DOHH2 (cell line): ENCODE measurements around the gene SELENON.

Experiments
- EZH2phosphoT487 ChIP-seq: fragments of 200-600 bp; sonication (generic); IDR thresholded peaks from 2 replicates; pipeline ENCODE4 v1.6.1; 2017; ENCODE audit warnings: borderline replicate concordance, mild to moderate bottlenecking, antibody characterized with exemption, low read length, moderate library complexity, mixed read lengths
- TF ChIP-seq, protein P1 (sequence below): fragments of 200-600 bp; sonication (generic); IDR thresholded peaks from one replicate; pipeline ENCODE4 v1.5.1; 2014; ENCODE audit warnings: antibody characterized with exemption, mild to moderate bottlenecking, low read depth, low read length; ENCODE audit not compliant: poor library complexity, severe bottlenecking

DNA sequence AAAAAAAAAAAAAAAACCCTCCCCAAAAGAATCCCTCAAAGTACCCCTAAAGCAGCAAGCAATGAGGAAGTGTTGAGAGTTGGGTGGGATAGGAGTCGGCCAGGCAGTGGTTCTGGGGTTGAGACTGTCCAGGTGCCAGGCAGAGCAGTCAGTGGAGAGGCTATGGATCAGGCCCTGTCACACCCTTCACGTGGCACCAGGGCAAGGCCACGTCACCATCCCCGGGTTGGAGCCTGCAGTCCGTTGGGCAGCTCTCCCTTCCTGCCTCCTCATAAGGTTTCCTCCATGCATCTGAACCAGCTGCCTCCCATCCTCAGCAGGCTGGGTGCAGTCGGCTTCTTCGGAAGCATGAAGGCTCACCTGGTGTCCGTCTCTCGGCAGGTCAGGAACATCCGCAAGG lies 36.5 kb upstream of the SELENON start:
- TF ChIP-seq, protein P1, sequence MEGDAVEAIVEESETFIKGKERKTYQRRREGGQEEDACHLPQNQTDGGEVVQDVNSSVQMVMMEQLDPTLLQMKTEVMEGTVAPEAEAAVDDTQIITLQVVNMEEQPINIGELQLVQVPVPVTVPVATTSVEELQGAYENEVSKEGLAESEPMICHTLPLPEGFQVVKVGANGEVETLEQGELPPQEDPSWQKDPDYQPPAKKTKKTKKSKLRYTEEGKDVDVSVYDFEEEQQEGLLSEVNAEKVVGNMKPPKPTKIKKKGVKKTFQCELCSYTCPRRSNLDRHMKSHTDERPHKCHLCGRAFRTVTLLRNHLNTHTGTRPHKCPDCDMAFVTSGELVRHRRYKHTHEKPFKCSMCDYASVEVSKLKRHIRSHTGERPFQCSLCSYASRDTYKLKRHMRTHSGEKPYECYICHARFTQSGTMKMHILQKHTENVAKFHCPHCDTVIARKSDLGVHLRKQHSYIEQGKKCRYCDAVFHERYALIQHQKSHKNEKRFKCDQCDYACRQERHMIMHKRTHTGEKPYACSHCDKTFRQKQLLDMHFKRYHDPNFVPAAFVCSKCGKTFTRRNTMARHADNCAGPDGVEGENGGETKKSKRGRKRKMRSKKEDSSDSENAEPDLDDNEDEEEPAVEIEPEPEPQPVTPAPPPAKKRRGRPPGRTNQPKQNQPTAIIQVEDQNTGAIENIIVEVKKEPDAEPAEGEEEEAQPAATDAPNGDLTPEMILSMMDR: no peak
- no peak for TF ChIP-seq EZH2phosphoT487
